A673 (cell line): ENCODE results near the gene RPP25L. TPM values are rescaled to one million over a fixed set of nuclear protein-coding genes. Genes with fewer than 3 reads are reported as not detected.

Experiments used
- BruUV-seq: library from RNA; stranded (reverse); fragments of 400-500 nt; replicated peaks from 2 replicates; lab custom pipeline; 2021; lab: Mats Ljungman, UMichigan
- CTCF ChIA-PET: fragments of 300-600 bp; sonication (Branson Sonifier 250); formaldehyde crosslinking; loops from one replicate; lab custom pipeline; 2022; ENCODE audit warnings: antibody characterized with exemption; lab: Charles Lee
- POLR2A ChIA-PET: fragments of 300-600 bp; sonication (Branson Sonifier 250); formaldehyde crosslinking; loops from one replicate; lab custom pipeline; 2022; ENCODE audit warnings: antibody characterized with exemption; ENCODE audit not compliant: low non-redundant PET; lab: Charles Lee
- DNase-seq: peaks from one replicate; pipeline ENCODE4 v3.0.0-alpha.2; 2015; ENCODE audit warnings: low spot score
- H3K27ac ChIP-seq: fragments of 200-600 bp; sonication (generic); 2 replicates; pipeline ENCODE4 v1.5.1; 2016; ENCODE audit warnings: mixed run types, low read depth, mild to moderate bottlenecking, mixed read lengths, antibody characterized with exemption, low read length; ENCODE audit not compliant: poor library complexity, severe bottlenecking
- H3K27me3 ChIP-seq: fragments of 200-600 bp; sonication (generic); replicated peaks from 2 replicates; pipeline ENCODE4 v1.6.1; 2017; ENCODE audit warnings: mixed run types, low read depth, mild to moderate bottlenecking, mixed read lengths, antibody characterized with exemption, low read length; ENCODE audit not compliant: insufficient read depth, poor library complexity
- H3K36me3 ChIP-seq: fragments of 200-600 bp; sonication (generic); 2 replicates; pipeline ENCODE4 v1.6.1; 2016; ENCODE audit warnings: mixed run types, mild to moderate bottlenecking, mixed read lengths, antibody characterized with exemption, low read length; ENCODE audit not compliant: insufficient read depth, poor library complexity, severe bottlenecking
- H3K4me1 ChIP-seq: fragments of 200-600 bp; sonication (generic); 2 replicates; pipeline ENCODE4 v1.6.1; 2017; ENCODE audit warnings: mixed run types, mild to moderate bottlenecking, mixed read lengths, antibody characterized with exemption, low read length; ENCODE audit not compliant: insufficient read depth, poor library complexity, severe bottlenecking
- H3K4me3 ChIP-seq: fragments of 200-600 bp; sonication (generic); 2 replicates; pipeline ENCODE4 v1.5.1; 2016; ENCODE audit warnings: low read depth, mixed run types, mild to moderate bottlenecking, mixed read lengths, low read length; ENCODE audit not compliant: poor library complexity, severe bottlenecking
- H3K9me3 ChIP-seq: fragments of 200-600 bp; sonication (generic); 2 replicates; pipeline ENCODE4 v1.6.1; 2016; ENCODE audit warnings: mixed run types, low read depth, mild to moderate bottlenecking, mixed read lengths, antibody characterized with exemption, low read length; ENCODE audit not compliant: poor library complexity, severe bottlenecking
- EZH2 ChIP-seq: fragments of 200-600 bp; sonication (generic); IDR thresholded peaks from 2 replicates; pipeline ENCODE4 v1.6.1; 2017; ENCODE audit warnings: borderline replicate concordance, low read depth, mild to moderate bottlenecking, mixed read lengths, antibody characterized with exemption, low read length; ENCODE audit not compliant: poor library complexity, severe bottlenecking
- intact Hi-C: fragments of 100-400 bp; cut with micrococcal nuclease; formaldehyde crosslinking; loops from one replicate; pipeline ENCODE4 v1.10.0; 2022; ENCODE audit not compliant: unreplicated experiment
- total RNA-seq: library from RNA; stranded (reverse); gene quantifications from 2 replicates; pipeline ENCODE4 v1.2.3, GENCODE V29; 2021
- TF ChIP-seq, protein P1 (sequence below): fragments of 300-800, 200-600 bp; sonication (generic); conservative IDR thresholded peaks from 2 replicates; pipeline ENCODE4 v1.5.1; 2017; ENCODE audit warnings: low read depth, mild to moderate bottlenecking, antibody characterized with exemption, low read length, moderate library complexity, mixed read lengths

RPP25L gene
- total RNA-seq, 1 experiment from 2014 or later = 19.7 TPM

DNA sequence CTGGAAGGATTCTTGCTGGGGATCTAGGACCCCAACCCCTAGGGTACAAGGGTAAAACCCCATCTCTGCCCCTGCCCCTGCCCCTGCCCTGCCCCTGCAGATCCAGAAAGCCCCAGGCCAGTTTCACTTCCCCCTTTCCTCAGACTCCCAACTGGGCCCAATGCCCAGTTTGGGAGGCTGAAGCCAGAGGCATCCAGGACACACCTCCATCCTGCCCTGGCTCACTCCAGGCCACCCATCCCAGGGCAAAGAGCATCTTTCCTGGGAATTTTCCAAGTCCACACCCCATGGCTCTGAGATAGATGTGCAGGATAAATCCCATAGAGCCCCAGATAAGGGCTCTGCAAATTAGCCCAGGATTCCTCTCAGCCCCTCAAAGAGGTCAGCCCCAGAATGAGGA lies 39.8 kb downstream of the RPP25L start:
- POLR2A ChIA-PET = no interaction called here
- intact Hi-C loops = no loop called here

DNA sequence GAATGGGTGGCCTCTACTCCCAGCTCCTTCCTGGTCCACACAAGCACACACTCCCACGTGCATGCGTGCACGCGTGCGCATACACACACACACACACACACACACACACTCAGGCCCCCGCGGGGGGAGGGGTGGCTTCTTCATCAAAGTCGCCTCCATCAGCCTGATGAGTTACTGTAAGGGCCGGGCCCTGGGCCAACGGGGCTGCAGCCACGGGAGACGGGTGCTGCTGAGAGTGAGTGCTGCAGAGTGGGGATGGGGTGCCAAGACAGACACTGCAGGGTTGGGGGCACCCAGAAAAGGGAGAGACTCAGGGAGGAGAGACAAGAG lies 40.5 kb downstream of the RPP25L start:
- H3K4me1 ChIP-seq = no peaks in the 10 kb centered on the region
- ChIA-PET POLR2A (no interaction called here), CTCF (interaction anchor here (0.6 kb wide), 1 partner anchor 194 kb away, joined by 3 read pairs; no protein-coding TSS in a partner anchor)
- no peak for DNase-seq
- H3K9me3 ChIP-seq = no peaks in the 10 kb centered on the region
- H3K27ac ChIP-seq = no peak overlapping the region
- no peaks in the 10 kb centered on the region for H3K36me3 ChIP-seq
- no peak overlapping the region for H3K4me3 ChIP-seq
- no TSS peak for BruUV-seq
- TF ChIP-seq, protein P1, sequence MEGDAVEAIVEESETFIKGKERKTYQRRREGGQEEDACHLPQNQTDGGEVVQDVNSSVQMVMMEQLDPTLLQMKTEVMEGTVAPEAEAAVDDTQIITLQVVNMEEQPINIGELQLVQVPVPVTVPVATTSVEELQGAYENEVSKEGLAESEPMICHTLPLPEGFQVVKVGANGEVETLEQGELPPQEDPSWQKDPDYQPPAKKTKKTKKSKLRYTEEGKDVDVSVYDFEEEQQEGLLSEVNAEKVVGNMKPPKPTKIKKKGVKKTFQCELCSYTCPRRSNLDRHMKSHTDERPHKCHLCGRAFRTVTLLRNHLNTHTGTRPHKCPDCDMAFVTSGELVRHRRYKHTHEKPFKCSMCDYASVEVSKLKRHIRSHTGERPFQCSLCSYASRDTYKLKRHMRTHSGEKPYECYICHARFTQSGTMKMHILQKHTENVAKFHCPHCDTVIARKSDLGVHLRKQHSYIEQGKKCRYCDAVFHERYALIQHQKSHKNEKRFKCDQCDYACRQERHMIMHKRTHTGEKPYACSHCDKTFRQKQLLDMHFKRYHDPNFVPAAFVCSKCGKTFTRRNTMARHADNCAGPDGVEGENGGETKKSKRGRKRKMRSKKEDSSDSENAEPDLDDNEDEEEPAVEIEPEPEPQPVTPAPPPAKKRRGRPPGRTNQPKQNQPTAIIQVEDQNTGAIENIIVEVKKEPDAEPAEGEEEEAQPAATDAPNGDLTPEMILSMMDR = no peak
- no peak for TF ChIP-seq EZH2
- intact Hi-C loops = no loop called here
- H3K27me3 ChIP-seq = no peaks in the 10 kb centered on the region

More for the DNA sequence above, 39.8 kb downstream of the RPP25L start:
- Histone ChIP-seq H3K36me3 (no peaks in the 10 kb centered on the region), H3K4me3 (no peak overlapping the region), H3K27me3 (no peaks in the 10 kb centered on the region), H3K9me3 (no peaks in the 10 kb centered on the region), H3K27ac (no peak overlapping the region), H3K4me1 (peaks cover 3% of the 10 kb centered on the region)
- DNase-seq = no peak
- CTCF ChIA-PET = interaction anchor here (0.6 kb wide), 1 partner anchor 195 kb away, joined by 3 read pairs; no protein-coding TSS in a partner anchor
- BruUV-seq = no TSS peak
- TF ChIP-seq, protein P1 = no peak
- no peak for TF ChIP-seq EZH2

DNA sequence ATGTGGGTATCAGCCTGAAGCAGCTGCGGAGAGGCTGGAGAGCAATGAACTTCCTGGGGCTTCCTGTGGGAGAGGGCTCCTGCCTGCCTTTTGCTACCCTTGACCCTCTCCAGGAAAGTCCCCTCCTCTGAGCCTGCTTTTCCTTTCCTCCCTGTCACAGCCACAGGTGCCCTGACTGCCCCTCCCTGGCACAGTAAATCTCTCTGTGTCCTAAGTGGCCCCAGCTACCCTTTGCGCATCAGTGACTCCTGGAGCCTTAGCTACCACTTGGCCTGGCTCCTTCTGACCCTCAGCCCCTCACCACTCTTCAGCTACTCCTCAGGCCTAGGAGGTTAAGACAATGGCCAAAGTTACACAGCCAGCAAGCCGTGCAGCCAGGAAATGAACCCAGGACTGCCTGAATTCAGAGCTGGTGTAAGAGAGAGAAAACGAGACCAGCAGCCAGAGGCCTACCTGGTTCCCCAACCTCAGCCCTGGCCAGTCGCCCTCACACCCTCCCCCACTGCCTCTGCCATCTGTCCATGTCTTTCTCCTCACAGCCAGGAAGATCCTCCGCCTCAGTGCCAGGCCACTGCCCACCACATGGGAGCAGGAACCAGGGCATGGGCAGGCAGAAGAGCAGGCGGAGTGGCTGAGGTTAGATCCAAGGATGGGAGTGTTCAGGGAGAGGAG lies 41.0 kb downstream of the RPP25L start:
- H3K9me3 ChIP-seq = no peaks in the 10 kb centered on the region
- DNase-seq = no peak
- H3K27me3 ChIP-seq = no peaks in the 10 kb centered on the region
- ChIA-PET CTCF (interaction anchor here (0.5 kb wide), 1 partner anchor 153 kb away, joined by 7 read pairs; no protein-coding TSS in a partner anchor), POLR2A (no interaction called here)
- no peak overlapping the region for H3K27ac ChIP-seq
- BruUV-seq = no TSS peak
- intact Hi-C loops = no loop called here
- H3K4me1 ChIP-seq = no peaks in the 10 kb centered on the region
- H3K36me3 ChIP-seq = no peaks in the 10 kb centered on the region
- no peak for TF ChIP-seq EZH2
- TF ChIP-seq, protein P1 = no peak
- no peak overlapping the region for H3K4me3 ChIP-seq
